CD14-positive monocyte (primary cell): ENCODE measurements around the gene ABCC9. TPM values are rescaled to one million over a fixed set of nuclear protein-coding genes. Genes with fewer than 3 reads are reported as not detected.

Source experiments
- DNase-seq, 3 donors: peaks; one replicate each; pipeline ENCODE4 v3.0.0-alpha.2; 2011 to 2022
- H2AFZ ChIP-seq: 2 replicates; pipeline ENCODE4 v1.6.0; 2012; ENCODE audit warnings: mild to moderate bottlenecking, low read depth, low read length, inconsistent platforms; ENCODE audit not compliant: insufficient read depth, poor library complexity, severe bottlenecking
- H3K27ac ChIP-seq, 2 donors: 1 replicate in 1 of 2; 2 replicates in 1 of 2; pipeline ENCODE4 v1.5.1; 2012 to 2013; ENCODE audit warnings: low read length in 2 of 2, control low read depth in 1 of 2, inconsistent platforms in 1 of 2, low read depth in 1 of 2, mild to moderate bottlenecking in 1 of 2
- H3K27me3 ChIP-seq, 2 donors: one replicate each; pipeline versions ENCODE4 v1.6.0 to v1.6.1; 2011 to 2013; ENCODE audit warnings: low read length in 2 of 2; ENCODE audit not compliant: control insufficient read depth in 2 of 2, insufficient read depth in 2 of 2
- H3K36me3 ChIP-seq, 2 donors: replicated peaks in 1 of 2; 1 replicate in 1 of 2; 2 replicates in 1 of 2; pipeline versions ENCODE4 v1.5.1 to v1.6.1; 2012 to 2013; ENCODE audit warnings: low read length in 2 of 2, control low read depth in 1 of 2, inconsistent platforms in 1 of 2, mild to moderate bottlenecking in 1 of 2; ENCODE audit not compliant: insufficient read depth in 2 of 2, control insufficient read depth in 1 of 2
- H3K4me1 ChIP-seq, 2 donors: 1 replicate in 1 of 2; 2 replicates in 1 of 2; pipeline versions ENCODE4 v1.5.1 to v1.6.1; 2012 to 2013; ENCODE audit warnings: low read length in 2 of 2, control low read depth in 1 of 2, inconsistent platforms in 1 of 2, mild to moderate bottlenecking in 1 of 2, moderate library complexity in 1 of 2; ENCODE audit not compliant: insufficient read depth in 2 of 2, control insufficient read depth in 1 of 2
- H3K4me2 ChIP-seq: replicated peaks from 2 replicates; pipeline ENCODE3; 2012; ENCODE audit warnings: low read length, moderate library complexity, mild to moderate bottlenecking; ENCODE audit not compliant: poor library complexity, severe bottlenecking; ENCODE audit errors: extremely low read depth
- H3K4me3 ChIP-seq, 3 experiments: fragments of 200-600 bp in 1 of 3; sonication (generic) in 1 of 3; replicated peaks in 1 of 3; 1 replicate in 2 of 3; 2 replicates in 1 of 3; pipeline ENCODE4 v1.5.1; 2011 to 2013; ENCODE audit warnings: low read length in 3 of 3, mild to moderate bottlenecking in 3 of 3, control low read depth in 2 of 3, low read depth in 2 of 3, inconsistent platforms in 1 of 3, moderate library complexity in 1 of 3
- H3K79me2 ChIP-seq: 2 replicates; pipeline ENCODE4 v1.6.0; 2012; ENCODE audit warnings: mild to moderate bottlenecking, control low read depth, inconsistent platforms, low read length, moderate library complexity; ENCODE audit not compliant: insufficient read depth
- H3K9ac ChIP-seq: 2 replicates; pipeline ENCODE4 v1.6.0; 2017; ENCODE audit warnings: low read length, mild to moderate bottlenecking; ENCODE audit not compliant: insufficient read depth, poor library complexity, severe bottlenecking
- H3K9me3 ChIP-seq, 2 donors: replicated peaks in 1 of 2; 1 replicate in 1 of 2; 2 replicates in 1 of 2; pipeline versions ENCODE4 v1.5.1 to v1.6.1; 2012 to 2013; ENCODE audit warnings: low read length in 2 of 2, control low read depth in 1 of 2; ENCODE audit not compliant: control insufficient read depth in 1 of 2, insufficient read depth in 1 of 2
- H4K20me1 ChIP-seq: 2 replicates; pipeline ENCODE4 v1.6.0; 2012; ENCODE audit warnings: mild to moderate bottlenecking, low read length, control low read depth, moderate library complexity; ENCODE audit not compliant: insufficient read depth
- H3K27ac Mint-ChIP-seq, 7 donors: one replicate each; pipeline ENCODE4 v1.8.0; 2020; ENCODE audit warnings: mild to moderate bottlenecking in 7 of 7, mixed read lengths in 7 of 7, moderate library complexity in 6 of 7, inconsistent platforms in 2 of 7
- H3K27me3 Mint-ChIP-seq, 3 donors: one replicate each; pipeline ENCODE4 v1.8.0; 2021 to 2022; ENCODE audit warnings: low read depth in 3 of 3, mild to moderate bottlenecking in 3 of 3, mixed read lengths in 3 of 3, moderate library complexity in 3 of 3, inconsistent platforms in 1 of 3
- H3K36me3 Mint-ChIP-seq, 2 donors: one replicate each; pipeline ENCODE4 v1.8.0; 2020; ENCODE audit warnings: mixed read lengths in 2 of 2, inconsistent platforms in 1 of 2, mild to moderate bottlenecking in 1 of 2
- H3K4me1 Mint-ChIP-seq: one replicate; pipeline ENCODE4 v1.8.0; 2020; ENCODE audit warnings: mild to moderate bottlenecking, mixed read lengths
- H3K4me3 Mint-ChIP-seq, 2 donors: one replicate each; pipeline ENCODE4 v1.8.0; 2020; ENCODE audit warnings: mild to moderate bottlenecking in 2 of 2, mixed read lengths in 2 of 2, moderate library complexity in 1 of 2
- H3K9me3 Mint-ChIP-seq, 7 donors: one replicate each; pipeline ENCODE4 v1.8.0; 2020 to 2022; ENCODE audit warnings: mixed read lengths in 7 of 7, mild to moderate bottlenecking in 6 of 7, moderate library complexity in 6 of 7, inconsistent platforms in 2 of 7
- WGBS: methylation state at CpG from one replicate; pipeline ENCODE4 v1.1.5; 2013; ENCODE audit warnings: missing lambda C conversion rate; ENCODE audit not compliant: insufficient coverage; 5-methylcytosine and 5-hydroxymethylcytosine counted together
- intact Hi-C, 2 donors: fragments of 100-400 bp; cut with micrococcal nuclease; formaldehyde crosslinking; loops; one replicate each; pipeline versions ENCODE4 v1.15.0 to v1.15.1; 2023
- polyA plus RNA-seq, 3 donors: library from polyadenylated mRNA; depleted of rRNA in 1 of 3; unstranded in 2 of 3; stranded (reverse) in 1 of 3; fragments of 300-500 nt in 2 of 3; fragments of >200 nt in 1 of 3; fragmentation: Illumina TruSeq in 2 of 3; gene quantifications; 1 replicate in 2 of 3; 2 replicates in 1 of 3; pipeline ENCODE4 v1.2.3, GENCODE V29; 2012 to 2021
- TF ChIP-seq, protein P1 (sequence below): fragments of 200-600 bp; IDR thresholded peaks from one replicate; pipeline ENCODE4 v1.8.0; 2022; ENCODE audit warnings: antibody characterized with exemption, mild to moderate bottlenecking

Gene ABCC9
- polyA plus RNA-seq, 3 donors: not detected

DNA sequence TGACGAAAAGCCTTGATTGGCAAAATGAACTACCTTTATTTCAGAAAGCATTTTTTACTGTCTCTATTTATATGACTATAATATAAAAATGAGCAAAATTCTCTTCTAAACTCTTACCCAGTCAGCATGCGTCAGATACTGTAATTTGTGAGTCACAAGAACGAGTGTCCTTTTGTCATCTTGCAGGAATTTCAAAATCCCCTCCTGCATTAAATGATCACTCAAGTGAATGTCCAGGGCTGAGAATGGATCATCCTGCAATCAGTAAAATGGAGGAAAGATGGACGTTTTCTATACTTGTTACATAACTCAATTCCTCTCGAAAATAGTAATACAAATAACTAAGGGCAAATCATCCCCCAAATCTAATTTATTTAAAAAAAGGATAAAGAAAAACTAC is 89.0 kb downstream of the ABCC9 start:
- Mint-ChIP-seq H3K27me3 (no peaks in the 10 kb centered on the region), H3K4me3 (no peak overlapping the region), H3K27ac (no peak overlapping the region), H3K9me3 (peaks cover 0 to 5% (median 0%) of the 10 kb centered on the region in 7 donors), H3K4me1 (no peaks in the 10 kb centered on the region), H3K36me3 (no peaks in the 10 kb centered on the region)
- no peak overlapping the region for H3K4me3 ChIP-seq
- H3K9ac ChIP-seq: no peak overlapping the region
- H4K20me1 ChIP-seq: no peaks in the 10 kb centered on the region
- H3K4me2 ChIP-seq: no peak overlapping the region
- H3K27ac ChIP-seq: no peak overlapping the region
- intact Hi-C loops: no loop called here
- no peak overlapping the region for H2AFZ ChIP-seq
- no peaks in the 10 kb centered on the region for H3K4me1 ChIP-seq
- H3K36me3 ChIP-seq: no peaks in the 10 kb centered on the region
- no peaks in the 10 kb centered on the region for H3K27me3 ChIP-seq
- TF ChIP-seq, protein P1, sequence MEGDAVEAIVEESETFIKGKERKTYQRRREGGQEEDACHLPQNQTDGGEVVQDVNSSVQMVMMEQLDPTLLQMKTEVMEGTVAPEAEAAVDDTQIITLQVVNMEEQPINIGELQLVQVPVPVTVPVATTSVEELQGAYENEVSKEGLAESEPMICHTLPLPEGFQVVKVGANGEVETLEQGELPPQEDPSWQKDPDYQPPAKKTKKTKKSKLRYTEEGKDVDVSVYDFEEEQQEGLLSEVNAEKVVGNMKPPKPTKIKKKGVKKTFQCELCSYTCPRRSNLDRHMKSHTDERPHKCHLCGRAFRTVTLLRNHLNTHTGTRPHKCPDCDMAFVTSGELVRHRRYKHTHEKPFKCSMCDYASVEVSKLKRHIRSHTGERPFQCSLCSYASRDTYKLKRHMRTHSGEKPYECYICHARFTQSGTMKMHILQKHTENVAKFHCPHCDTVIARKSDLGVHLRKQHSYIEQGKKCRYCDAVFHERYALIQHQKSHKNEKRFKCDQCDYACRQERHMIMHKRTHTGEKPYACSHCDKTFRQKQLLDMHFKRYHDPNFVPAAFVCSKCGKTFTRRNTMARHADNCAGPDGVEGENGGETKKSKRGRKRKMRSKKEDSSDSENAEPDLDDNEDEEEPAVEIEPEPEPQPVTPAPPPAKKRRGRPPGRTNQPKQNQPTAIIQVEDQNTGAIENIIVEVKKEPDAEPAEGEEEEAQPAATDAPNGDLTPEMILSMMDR: no peak
- H3K79me2 ChIP-seq: no peaks in the 10 kb centered on the region
- DNase-seq: no peak
- no CpG with 5 or more reads among the region's 5 CpGs for WGBS
- no peaks in the 10 kb centered on the region for H3K9me3 ChIP-seq

DNA sequence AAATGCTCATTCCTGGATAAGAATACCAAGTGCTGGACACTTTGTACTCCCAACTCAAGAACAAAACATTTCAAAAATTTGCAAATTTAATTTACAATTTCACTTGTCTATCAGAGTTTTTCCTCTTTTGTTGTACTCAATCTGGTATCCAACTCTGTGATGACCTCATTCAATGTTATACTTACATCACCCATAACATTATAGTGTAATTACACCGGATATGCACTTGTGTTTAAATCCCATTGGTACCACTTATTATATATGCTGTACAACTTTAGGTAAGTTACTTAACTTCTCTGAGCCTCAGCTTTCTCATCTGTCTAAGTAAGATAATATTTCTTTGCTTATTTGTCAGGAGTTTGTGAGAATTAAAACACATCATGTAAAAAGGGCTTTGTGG is 90.1 kb downstream of the ABCC9 start:
- no peaks in the 10 kb centered on the region for H3K9me3 ChIP-seq
- H3K4me1 ChIP-seq: no peaks in the 10 kb centered on the region
- H3K27me3 ChIP-seq: no peaks in the 10 kb centered on the region
- H3K4me3 ChIP-seq: no peak overlapping the region
- no CpG with 5 or more reads among the region's 1 CpG for WGBS
- H3K27ac ChIP-seq: no peak overlapping the region
- TF ChIP-seq, protein P1: no peak
- peaks cover 0 to 5% (median 0%) of the 10 kb centered on the region in 7 donors for H3K9me3 Mint-ChIP-seq
- no peaks in the 10 kb centered on the region for H3K79me2 ChIP-seq
- no peaks in the 10 kb centered on the region for H3K4me1 Mint-ChIP-seq
- no peak overlapping the region for H2AFZ ChIP-seq
- no peaks in the 10 kb centered on the region for H3K27me3 Mint-ChIP-seq
- DNase-seq: no peak
- H4K20me1 ChIP-seq: no peaks in the 10 kb centered on the region
- no peaks in the 10 kb centered on the region for H3K36me3 ChIP-seq
- no peak overlapping the region for H3K9ac ChIP-seq
- H3K36me3 Mint-ChIP-seq: no peaks in the 10 kb centered on the region
- intact Hi-C loops: no loop called here
- H3K4me2 ChIP-seq: no peak overlapping the region
- no peak overlapping the region for H3K4me3 Mint-ChIP-seq
- no peak overlapping the region for H3K27ac Mint-ChIP-seq
